Uterus (tissue), 4 donors: ENCODE measurements around the gene CAB39L. TPM values are rescaled to one million over a fixed set of nuclear protein-coding genes. Genes with fewer than 3 reads are reported as not detected.
A peak's percentile ranks its signal among the peaks of the same experiment; 100 is the strongest.

ENCODE experiments used
- DNase-seq, 2 donors: peaks; one replicate each; pipeline ENCODE4 v3.0.0-alpha.2; 2019 to 2020
- H3K27ac ChIP-seq, 2 donors: fragments of 200-600 bp; sonication (generic); 1 replicate in 1 of 2; 2 replicates in 1 of 2; pipeline ENCODE4 v1.5.1; 2016 to 2018
- H3K27me3 ChIP-seq, 2 donors: fragments of 200-600 bp; sonication (generic); one replicate each; pipeline ENCODE4 v1.5.1; 2018 to 2019; ENCODE audit warnings: control low read depth in 1 of 2
- H3K36me3 ChIP-seq, 2 donors: fragments of 200-600 bp; sonication (generic); one replicate each; pipeline ENCODE4 v1.5.1; 2019; ENCODE audit warnings: control low read depth in 1 of 2
- H3K4me1 ChIP-seq, 2 donors: fragments of 200-600 bp; sonication (generic); one replicate each; pipeline ENCODE4 v1.5.1; 2018 to 2019; ENCODE audit warnings: control low read depth in 1 of 2
- H3K4me3 ChIP-seq, 2 donors: fragments of 200-600 bp; sonication (generic); 1 replicate in 1 of 2; 2 replicates in 1 of 2; pipeline ENCODE4 v1.5.1; 2018 to 2019; ENCODE audit warnings: mild to moderate bottlenecking in 1 of 2
- H3K9me3 ChIP-seq, 2 donors: fragments of 200-600 bp; sonication (generic); one replicate each; pipeline ENCODE4 v1.5.1; 2019; ENCODE audit warnings: control low read depth in 1 of 2
- POLR2A ChIP-seq, 2 donors: fragments of 450-650 bp; IDR thresholded peaks; one replicate each; pipeline ENCODE4 v1.6.1; 2016; ENCODE audit warnings: antibody characterized with exemption in 2 of 2, mild to moderate bottlenecking in 1 of 2, moderate library complexity in 1 of 2
- intact Hi-C: fragments of 100-400 bp; cut with DNase I; formaldehyde crosslinking; loops from one replicate; pipeline ENCODE4 v1.15.1; 2023; ENCODE audit warnings: low total_unique reads
- total RNA-seq, 4 donors: library from RNA; depleted of rRNA in 3 of 4; stranded (reverse); fragments of >200 nt in 3 of 4; gene quantifications; one replicate each; pipeline versions ENCODE4 v1.1.0 to v1.2.4, GENCODE V29; 2014 to 2023
- TF ChIP-seq, protein P1 (sequence below), 4 experiments: fragments of 200-600 bp in 2 of 4; fragments of 450-650 bp in 2 of 4; sonication (generic) in 2 of 4; IDR thresholded peaks; one replicate each; pipeline ENCODE4 v1.5.1; 2016 to 2019; ENCODE audit warnings: antibody characterized with exemption in 4 of 4, mild to moderate bottlenecking in 2 of 4, moderate library complexity in 1 of 4
- donor health status: DM: yes; HTN: yes; CAD: no.

The CAB39L gene
- total RNA-seq, 4 donors from 2014 or later, result 12.0 to 24.7 (median 18.5) TPM

DNA sequence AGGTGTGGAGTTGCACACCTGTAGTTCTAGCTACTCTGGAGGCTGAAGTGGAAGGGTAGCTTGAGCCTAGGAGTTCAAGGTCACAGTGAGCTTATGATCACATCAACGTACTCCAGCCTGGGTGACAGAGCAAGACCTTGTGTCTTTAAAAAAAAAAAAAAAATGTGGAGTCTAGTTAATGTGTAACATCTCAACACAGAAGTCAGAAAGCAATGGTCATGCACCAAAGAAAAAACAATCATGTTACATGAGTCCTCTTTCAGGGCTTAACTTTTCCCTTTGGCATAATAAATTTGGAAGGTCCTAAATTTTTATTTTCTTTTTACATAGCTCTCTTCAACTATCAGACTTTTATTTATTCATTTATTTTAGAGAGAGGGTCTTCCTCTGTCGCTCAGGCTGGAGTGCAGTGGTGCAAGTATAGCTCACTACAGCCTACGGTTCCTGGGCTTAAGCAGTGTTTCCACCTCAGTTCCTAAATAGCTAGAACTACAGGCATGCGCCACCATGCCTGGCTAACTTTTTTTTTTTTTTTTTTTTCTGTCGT is 22.5 kb upstream of the CAB39L start:
- TF ChIP-seq, protein P1, sequence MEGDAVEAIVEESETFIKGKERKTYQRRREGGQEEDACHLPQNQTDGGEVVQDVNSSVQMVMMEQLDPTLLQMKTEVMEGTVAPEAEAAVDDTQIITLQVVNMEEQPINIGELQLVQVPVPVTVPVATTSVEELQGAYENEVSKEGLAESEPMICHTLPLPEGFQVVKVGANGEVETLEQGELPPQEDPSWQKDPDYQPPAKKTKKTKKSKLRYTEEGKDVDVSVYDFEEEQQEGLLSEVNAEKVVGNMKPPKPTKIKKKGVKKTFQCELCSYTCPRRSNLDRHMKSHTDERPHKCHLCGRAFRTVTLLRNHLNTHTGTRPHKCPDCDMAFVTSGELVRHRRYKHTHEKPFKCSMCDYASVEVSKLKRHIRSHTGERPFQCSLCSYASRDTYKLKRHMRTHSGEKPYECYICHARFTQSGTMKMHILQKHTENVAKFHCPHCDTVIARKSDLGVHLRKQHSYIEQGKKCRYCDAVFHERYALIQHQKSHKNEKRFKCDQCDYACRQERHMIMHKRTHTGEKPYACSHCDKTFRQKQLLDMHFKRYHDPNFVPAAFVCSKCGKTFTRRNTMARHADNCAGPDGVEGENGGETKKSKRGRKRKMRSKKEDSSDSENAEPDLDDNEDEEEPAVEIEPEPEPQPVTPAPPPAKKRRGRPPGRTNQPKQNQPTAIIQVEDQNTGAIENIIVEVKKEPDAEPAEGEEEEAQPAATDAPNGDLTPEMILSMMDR (IDR thresholded peaks at IDR 0.05), result no peak
- TF ChIP-seq POLR2A (IDR thresholded peaks at IDR 0.05), result no peak
- H3K9me3 ChIP-seq, result no peaks in the 10 kb centered on the region
- no peaks in the 10 kb centered on the region for H3K4me1 ChIP-seq
- H3K27me3 ChIP-seq, result no peaks in the 10 kb centered on the region
- no peak overlapping the region for H3K27ac ChIP-seq
- no peaks in the 10 kb centered on the region for H3K36me3 ChIP-seq
- intact Hi-C loops, result no loop called here
- no peak overlapping the region for H3K4me3 ChIP-seq
- no peak for DNase-seq

DNA sequence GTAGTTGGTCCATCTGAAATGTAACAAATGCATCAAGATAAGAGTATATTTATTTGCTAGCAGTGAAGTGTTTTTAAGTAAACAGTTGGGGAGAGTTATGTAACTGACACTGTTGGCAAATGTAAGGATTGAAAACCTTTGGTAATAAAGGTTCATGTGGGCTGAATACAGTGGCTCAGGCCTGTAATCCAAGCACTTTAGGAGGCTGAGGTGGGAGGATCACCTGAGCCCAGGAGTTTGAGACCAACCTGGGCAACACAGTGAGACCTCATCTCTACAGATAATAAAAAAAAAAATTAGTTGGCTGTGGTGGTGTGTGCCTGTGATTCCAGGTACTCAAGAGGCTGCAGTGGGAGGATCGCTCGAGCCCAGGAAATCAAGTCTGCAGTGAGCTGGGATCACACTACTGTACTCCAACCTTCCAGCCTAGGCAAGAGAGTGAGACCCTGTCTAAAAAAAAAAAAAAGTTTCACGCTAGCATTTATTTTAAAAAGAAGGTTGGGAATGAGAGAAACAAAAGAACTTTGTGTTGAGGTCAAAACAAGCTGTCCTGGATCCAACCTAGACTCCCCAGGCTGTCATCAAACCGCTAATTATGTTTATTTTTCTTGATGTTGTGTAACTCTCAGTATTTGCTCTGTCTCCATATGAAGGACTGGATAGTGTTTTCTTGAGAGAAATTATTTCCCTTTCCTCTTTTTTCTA is 20.9 kb upstream of the CAB39L start:
- H3K27ac ChIP-seq, result no peak overlapping the region
- no peaks in the 10 kb centered on the region for H3K9me3 ChIP-seq
- H3K27me3 ChIP-seq, result no peaks in the 10 kb centered on the region
- TF ChIP-seq, protein P1 (IDR thresholded peaks at IDR 0.05), result no peak
- no peak for TF ChIP-seq POLR2A (IDR thresholded peaks at IDR 0.05)
- no peak for DNase-seq
- H3K36me3 ChIP-seq, result no peaks in the 10 kb centered on the region
- intact Hi-C loops, result no loop called here
- H3K4me1 ChIP-seq, result no peaks in the 10 kb centered on the region
- no peak overlapping the region for H3K4me3 ChIP-seq

DNA sequence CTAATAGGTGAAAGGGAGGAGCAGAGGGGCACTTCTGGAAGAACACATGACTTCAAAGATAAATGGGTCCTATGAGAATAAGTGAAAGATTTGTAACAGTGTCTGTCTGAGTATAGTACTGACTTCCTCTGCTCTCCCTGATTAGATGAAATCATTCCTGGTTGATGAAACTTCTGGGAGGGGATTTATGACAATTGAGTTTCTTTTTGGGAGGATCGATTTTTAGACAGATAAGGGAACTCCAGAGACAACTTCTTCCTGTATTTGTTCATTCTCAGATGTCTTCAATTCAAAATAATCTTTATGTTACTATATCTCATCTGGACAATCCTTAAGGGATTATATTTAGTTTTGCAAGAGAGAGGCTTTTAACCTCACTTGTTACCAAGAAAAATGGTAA is 20.2 kb upstream of the CAB39L start:
- H3K4me3 ChIP-seq, result no peak overlapping the region
- no peak for TF ChIP-seq POLR2A (IDR thresholded peaks at IDR 0.05)
- TF ChIP-seq, protein P1 (IDR thresholded peaks at IDR 0.05), result no peak
- H3K27me3 ChIP-seq, result no peaks in the 10 kb centered on the region
- no peak overlapping the region for H3K27ac ChIP-seq
- no peaks in the 10 kb centered on the region for H3K9me3 ChIP-seq
- intact Hi-C loops, result no loop called here
- DNase-seq, result no peak
- no peaks in the 10 kb centered on the region for H3K36me3 ChIP-seq
- H3K4me1 ChIP-seq, result no peaks in the 10 kb centered on the region

DNA sequence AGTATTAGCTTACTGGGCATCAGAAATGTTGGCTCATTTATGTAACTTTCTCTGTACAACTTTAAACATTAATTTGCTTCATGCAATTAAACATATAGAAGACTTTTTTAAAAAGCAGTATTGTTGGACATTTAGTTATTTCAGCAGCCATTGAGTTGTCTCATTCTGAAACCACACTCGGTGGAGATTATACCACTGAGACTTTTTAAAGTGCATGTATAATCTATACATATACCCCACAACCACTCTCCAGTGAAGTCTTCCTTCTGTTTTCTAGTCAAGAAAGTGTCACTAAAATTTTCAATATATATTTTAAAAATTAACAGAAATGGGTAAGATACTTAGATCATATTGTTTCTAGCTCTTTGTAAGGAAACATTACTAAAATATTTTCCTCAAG is 15.7 kb upstream of the CAB39L start:
- DNase-seq, result no peak
- Histone ChIP-seq H3K9me3 (no peaks in the 10 kb centered on the region), H3K36me3 (no peaks in the 10 kb centered on the region), H3K27me3 (no peaks in the 10 kb centered on the region), H3K27ac (no peak overlapping the region), H3K4me1 (no peaks in the 10 kb centered on the region), H3K4me3 (no peak overlapping the region)
- TF ChIP-seq, protein P1 (IDR thresholded peaks at IDR 0.05), result no peak
- no peak for TF ChIP-seq POLR2A (IDR thresholded peaks at IDR 0.05)
- intact Hi-C loops, result no loop called here

DNA sequence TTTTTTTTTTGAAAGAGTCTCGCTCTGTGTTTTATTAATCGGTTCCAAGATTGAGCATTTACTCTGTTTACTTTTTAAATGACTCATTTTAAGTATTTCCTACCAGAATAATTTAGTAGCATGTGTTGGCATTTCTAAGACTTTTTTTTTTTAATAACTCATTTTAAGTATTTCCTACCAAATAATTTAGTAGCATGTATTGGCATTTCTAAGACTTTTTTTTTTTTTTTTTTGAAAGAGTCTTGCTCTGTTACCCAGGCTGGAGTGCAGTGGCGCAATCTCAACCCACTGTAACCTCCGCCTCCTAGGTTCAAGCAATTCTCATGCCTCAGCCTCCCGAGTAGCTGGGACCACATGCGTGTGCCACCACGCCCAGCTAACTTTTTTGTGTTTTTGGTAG is 13.4 kb upstream of the CAB39L start:
- TF ChIP-seq, protein P1 (IDR thresholded peaks at IDR 0.05), result no peak
- TF ChIP-seq POLR2A (IDR thresholded peaks at IDR 0.05), result no peak
- intact Hi-C loops, result no loop called here
- Histone ChIP-seq H3K4me3 (no peak overlapping the region), H3K9me3 (no peaks in the 10 kb centered on the region), H3K36me3 (no peaks in the 10 kb centered on the region), H3K27me3 (no peaks in the 10 kb centered on the region), H3K4me1 (no peaks in the 10 kb centered on the region), H3K27ac (peak overlapping the region in 1 of 2 donors; percentile 6)
- no peak for DNase-seq
